Endothelial cell of umbilical vein (primary cell): Measurements from ENCODE around the gene INPP4B.

ENCODE experiments used
- CTCF ChIP-seq, 2 donors: IDR thresholded peaks; 1 replicate in 1 of 2; 2 replicates in 1 of 2; pipeline ENCODE4 v1.5.1; 2011; ENCODE audit warnings: low read length in 2 of 2, mild to moderate bottlenecking in 2 of 2, moderate library complexity in 2 of 2, control low read depth in 1 of 2, inconsistent platforms in 1 of 2, low read depth in 1 of 2; ENCODE audit not compliant: insufficient read depth in 1 of 2; ENCODE audit errors: extremely low read depth in 1 of 2
- EZH2 ChIP-seq: IDR thresholded peaks from 2 replicates; pipeline ENCODE4 v1.6.1; 2012; ENCODE audit warnings: borderline replicate concordance, low read depth, mild to moderate bottlenecking, moderate library complexity, low read length, inconsistent platforms; ENCODE audit not compliant: severe bottlenecking
- FOS ChIP-seq: IDR thresholded peaks from 2 replicates; pipeline ENCODE4 v1.6.1; 2011; ENCODE audit warnings: mild to moderate bottlenecking, low read length, moderate library complexity, borderline replicate concordance; ENCODE audit not compliant: insufficient read depth
- MAX ChIP-seq: IDR thresholded peaks from 2 replicates; pipeline ENCODE4 v1.6.1; 2011; ENCODE audit not compliant: insufficient read depth, insufficient read length
- POLR2A ChIP-seq: IDR thresholded peaks from 2 replicates; pipeline ENCODE4 v1.6.1; 2012; ENCODE audit warnings: low read depth, mild to moderate bottlenecking, control low read depth, low read length
- POLR2AphosphoS5 ChIP-seq: IDR thresholded peaks from 2 replicates; pipeline ENCODE4 v1.6.1; 2012; ENCODE audit warnings: low read depth, mild to moderate bottlenecking, control low read depth, low read length, moderate library complexity; ENCODE audit not compliant: insufficient read depth

- TF ChIP-seq CTCF (IDR thresholded peaks at IDR 0.05; ENCODE audit: extremely low read depth in 1 of 2, insufficient read depth in 1 of 2, low read depth in 1 of 2, low read length in 2 of 2) (no peak), POLR2A (no peak), POLR2AphosphoS5 (no peak), EZH2 (no peak), MAX (no peak), FOS (no peak)
These were observed 279.3 kb downstream of the INPP4B start for GRCh38 chr4:142566777-142567176.
